Kidney (tissue), 14 donors: ENCODE data around the gene HOPX. TPM values are rescaled to one million over a fixed set of nuclear protein-coding genes. Genes with fewer than 3 reads are reported as not detected.
A peak's percentile ranks its signal among the peaks of the same experiment; 100 is the strongest.
"Not testable (repeated sequence)": the region's sequence is repeated elsewhere in the genome, so short reads cannot be mapped to it uniquely, and the experiment has no call there.

ENCODE experiments used
- DNase-seq, 5 donors: peaks; one replicate each; pipeline ENCODE4 v3.0.0-alpha.2; 2013 to 2020
- FAIRE-seq: peaks from 2 replicates; lab custom pipeline; 2012; peaks lifted over from hg19 to GRCh38; lab: Jason Lieb, UNC
- H3K27ac ChIP-seq, 2 donors: one replicate each; pipeline ENCODE4 v1.7.0; 2013; ENCODE audit warnings: low read depth in 2 of 2, low read length in 2 of 2, inconsistent platforms in 1 of 2
- H3K27me3 ChIP-seq: one replicate; pipeline ENCODE4 v1.7.1; 2013; ENCODE audit warnings: low read length, inconsistent platforms; ENCODE audit not compliant: control insufficient read depth, insufficient read depth
- H3K36me3 ChIP-seq, 3 donors: one replicate each; pipeline versions ENCODE4 v1.7.0 to v1.7.1; 2013; ENCODE audit warnings: low read length in 3 of 3, control low read depth in 1 of 3, inconsistent platforms in 1 of 3; ENCODE audit not compliant: insufficient read depth in 3 of 3, control insufficient read depth in 2 of 3
- H3K4me1 ChIP-seq, 3 donors: one replicate each; pipeline versions ENCODE4 v1.7.0 to v1.7.1; 2013; ENCODE audit warnings: low read length in 3 of 3, inconsistent platforms in 1 of 3, low read depth in 1 of 3; ENCODE audit not compliant: control insufficient read depth in 2 of 3, insufficient read depth in 2 of 3
- H3K4me3 ChIP-seq, 3 donors: one replicate each; pipeline versions ENCODE4 v1.7.0 to v1.8.1; 2013; ENCODE audit warnings: low read length in 3 of 3, control low read depth in 1 of 3, inconsistent platforms in 1 of 3
- H3K9ac ChIP-seq, 3 donors: one replicate each; pipeline versions ENCODE4 v1.7.0 to v1.7.1; 2013; ENCODE audit warnings: low read length in 3 of 3, control low read depth in 1 of 3, inconsistent platforms in 1 of 3
- H3K9me3 ChIP-seq, 3 donors: one replicate each; pipeline versions ENCODE4 v1.7.0 to v1.7.1; 2013; ENCODE audit warnings: low read length in 3 of 3, control low read depth in 1 of 3, inconsistent platforms in 1 of 3; ENCODE audit not compliant: control insufficient read depth in 2 of 3, insufficient read depth in 1 of 3
- CTCF ChIP-seq: IDR thresholded peaks from 3 replicates; pipeline ENCODE4 v1.5.1; 2012; ENCODE audit warnings: mild to moderate bottlenecking, moderate library complexity, borderline replicate concordance; ENCODE audit not compliant: insufficient read depth; ENCODE audit errors: extremely low read depth
- intact Hi-C: fragments of 100-400 bp; cut with DNase I; formaldehyde crosslinking; loops from one replicate; pipeline ENCODE4 v1.11.1; 2022
- polyA plus RNA-seq: library from polyadenylated mRNA; stranded (reverse); fragments of 350-450 nt; fragmentation: Illumina TruSeq; extraction: RNeasy Lipid Tissue Mini Kit (QIAGEN cat#74804); gene quantifications from one replicate; pipeline ENCODE4 v1.2.3, GENCODE V29; 2014; ENCODE audit warnings: low read depth, low replicate concordance; ENCODE audit not compliant: insufficient read depth
- total RNA-seq: library from RNA; stranded (reverse); fragmentation: NEBNext Ultra II Directional; extraction: Animal tissue kit (Norgen Biotek cat#: 25700); gene quantifications from one replicate; pipeline ENCODE4 v1.2.1, GENCODE V29; 2021
- donor health status: control.
- donor health status: control.
- donor health status: control.
- donor health status: control.
- donor health status: control.
- donor health status: DM: yes; HTN: yes; CAD: no.
- donor health status: Normal renal cell carcinoma (clear cell type).

The HOPX gene
- total and polyA plus RNA-seq, 2 donors from 2014 or later, result 8.9 to 17.6 TPM

- FAIRE-seq, result no peak
- Histone ChIP-seq H3K4me3 (no peak overlapping the region), H3K9ac (no peak overlapping the region), H3K36me3 (no peaks in the 10 kb centered on the region), H3K9me3 (no peaks in the 10 kb centered on the region), H3K27ac (no peak overlapping the region), H3K4me1 (no peaks in the 10 kb centered on the region), H3K27me3 (no peaks in the 10 kb centered on the region)
- no peak for TF ChIP-seq CTCF
- intact Hi-C loops, result no loop called here
- no peak for DNase-seq
Observed at GRCh38 chr4:56637154-56637553, 43.9 kb downstream of the HOPX start.

GRCh38 chr4:56634954-56635353 is 46.1 kb downstream of the HOPX start:
- intact Hi-C loops, H3K9ac ChIP-seq: not testable (repeated sequence)

GRCh38 chr4:56633486-56633885 is 47.6 kb downstream of the HOPX start:
- H3K27ac ChIP-seq, result no peak overlapping the region
- H3K9me3 ChIP-seq, result peaks cover 0 to 3% (median 0%) of the 10 kb centered on the region in 3 donors
- intact Hi-C loops, result no loop called here
- H3K9ac ChIP-seq, result no peak overlapping the region
- DNase-seq, result no peak
- no peak overlapping the region for H3K4me3 ChIP-seq
- no peak for FAIRE-seq
- H3K27me3 ChIP-seq, result no peaks in the 10 kb centered on the region
- H3K36me3 ChIP-seq, result no peaks in the 10 kb centered on the region
- no peaks in the 10 kb centered on the region for H3K4me1 ChIP-seq
- no peak for TF ChIP-seq CTCF

More at GRCh38 chr4:56634954-56635353, 46.1 kb downstream of the HOPX start:
- FAIRE-seq, H3K4me3 ChIP-seq, H3K4me1 ChIP-seq, H3K9me3 ChIP-seq, H3K27me3 ChIP-seq, DNase-seq, H3K27ac ChIP-seq, H3K36me3 ChIP-seq: not testable (repeated sequence)

DNA sequence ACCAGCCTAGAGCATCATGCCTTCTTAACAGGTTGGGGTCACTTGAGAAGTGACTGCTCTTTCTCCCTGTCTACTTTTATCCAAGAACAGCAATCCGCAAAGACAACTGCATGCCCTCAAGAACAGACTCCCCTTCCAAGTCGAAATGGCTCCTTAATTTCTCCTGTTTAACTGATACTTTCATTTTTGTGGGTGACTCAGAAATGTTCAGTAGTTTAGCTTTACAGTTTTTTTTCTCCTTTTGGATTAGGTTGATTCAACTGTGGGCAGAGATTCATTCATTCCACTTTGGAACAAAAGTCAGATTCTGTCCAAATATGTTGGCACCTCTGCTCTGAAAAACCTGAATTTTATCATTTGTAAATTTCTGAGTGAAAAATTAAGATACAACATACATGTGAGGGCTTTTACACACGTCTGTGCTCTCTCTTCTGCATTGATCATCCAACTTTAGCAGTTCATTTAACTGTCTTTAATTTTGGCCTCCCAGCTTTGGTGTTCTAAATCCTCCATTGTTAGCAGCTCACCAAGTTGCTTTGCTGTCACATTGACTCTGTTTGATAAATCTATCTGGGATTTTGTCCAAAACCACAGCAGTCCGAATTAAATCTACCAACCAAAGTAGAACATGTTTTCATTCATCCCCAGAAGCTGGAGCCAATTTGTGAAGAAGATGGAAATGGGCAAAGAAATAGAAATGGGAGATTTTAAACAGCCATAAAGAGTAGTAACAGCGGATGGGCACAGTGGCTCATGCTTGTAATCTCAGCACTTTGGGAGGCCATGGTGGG is 50.0 kb downstream of the HOPX start:
- Histone ChIP-seq H3K27me3 (no peaks in the 10 kb centered on the region), H3K4me3 (no peak overlapping the region), H3K27ac (no peak overlapping the region), H3K36me3 (no peaks in the 10 kb centered on the region), H3K9ac (no peak overlapping the region), H3K9me3 (peaks cover 0 to 3% (median 0%) of the 10 kb centered on the region in 3 donors), H3K4me1 (no peaks in the 10 kb centered on the region)
- DNase-seq, result peak in 1 of 5 donors; percentile 19
- no peak for TF ChIP-seq CTCF
- intact Hi-C loops, result no loop called here
- FAIRE-seq, result no peak
